HEK293 (cell line): ENCODE results near the gene RAP1A.

Experiments
- CTCF ChIA-PET: fragments of 350-600 bp; formaldehyde crosslinking; extraction: SDS; loops from one replicate; lab custom pipeline; 2021; ENCODE audit warnings: antibody characterized with exemption; lab: Yijun Ruan, JAX
- POLR2A ChIA-PET: fragments of 300-600 bp; formaldehyde crosslinking; extraction: SDS; loops from one replicate; lab custom pipeline; 2020; ENCODE audit warnings: antibody characterized with exemption, inconsistent platforms; lab: Yijun Ruan, JAX
- H3K27ac ChIP-seq: fragments of 200-500 bp; sonication (Bioruptor generic); 2 replicates; pipeline ENCODE4 v1.5.1; 2014; ENCODE audit warnings: low read depth, low read length, control low read depth, inconsistent platforms; ENCODE audit errors: extremely low read depth
- H3K36me3 ChIP-seq, 2 experiments: fragments of 200-500 bp in 1 of 2; sonication (Bioruptor generic) in 1 of 2; 1 replicate in 1 of 2; 2 replicates in 1 of 2; pipeline ENCODE4 v1.5.1; 2014 to 2017; ENCODE audit warnings: inconsistent platforms in 2 of 2, low read length in 2 of 2; ENCODE audit not compliant: control insufficient read depth in 2 of 2, insufficient read depth in 1 of 2
- H3K4me1 ChIP-seq: fragments of 200-500 bp; sonication (Bioruptor generic); 2 replicates; pipeline ENCODE4 v1.5.1; 2014; ENCODE audit warnings: mild to moderate bottlenecking, low read length, inconsistent platforms; ENCODE audit not compliant: control insufficient read depth, insufficient read depth
- H3K4me3 ChIP-seq: 2 replicates; pipeline ENCODE4 v1.5.1; 2011; ENCODE audit warnings: low read depth, mild to moderate bottlenecking, control low read depth, low read length, moderate library complexity
- H3K9me3 ChIP-seq: fragments of 200-500 bp; sonication (Bioruptor generic); 2 replicates; pipeline ENCODE4 v1.5.1; 2014; ENCODE audit warnings: low read depth, low read length, inconsistent platforms; ENCODE audit not compliant: control insufficient read depth, insufficient read depth
- EGR2 ChIP-seq: fragments of 450-650 bp; formaldehyde crosslinking; IDR thresholded peaks from 2 replicates; pipeline ENCODE4 v1.5.1; 2016; ENCODE audit warnings: low read depth, missing biosample characterization, missing genetic modification characterization
- KLF1 ChIP-seq: fragments of 450-650 bp; formaldehyde crosslinking; IDR thresholded peaks from 2 replicates; pipeline ENCODE4 v1.5.1; 2016; ENCODE audit warnings: missing biosample characterization, missing genetic modification characterization
- KLF17 ChIP-seq: fragments of 450-650 bp; formaldehyde crosslinking; IDR thresholded peaks from 2 replicates; pipeline ENCODE4 v1.5.1; 2016; ENCODE audit warnings: missing biosample characterization, missing genetic modification characterization
- SCRT2 ChIP-seq: fragments of 450-650 bp; formaldehyde crosslinking; IDR thresholded peaks from 2 replicates; pipeline ENCODE4 v1.5.1; 2016; ENCODE audit warnings: missing biosample characterization, missing genetic modification characterization
- WT1 ChIP-seq: fragments of 450-650 bp; formaldehyde crosslinking; IDR thresholded peaks from 2 replicates; pipeline ENCODE4 v1.5.1; 2016; ENCODE audit warnings: missing biosample characterization, missing genetic modification characterization
- ZBTB20 ChIP-seq: fragments of 450-650 bp; formaldehyde crosslinking; IDR thresholded peaks from 2 replicates; pipeline ENCODE4 v1.5.1; 2016; ENCODE audit warnings: missing biosample characterization, missing genetic modification characterization
- ZBTB48 ChIP-seq: fragments of 450-650 bp; formaldehyde crosslinking; IDR thresholded peaks from 2 replicates; pipeline ENCODE4 v1.5.1; 2016; ENCODE audit warnings: missing biosample characterization, missing genetic modification characterization
- ZBTB8A ChIP-seq: fragments of 450-650 bp; formaldehyde crosslinking; IDR thresholded peaks from 2 replicates; pipeline ENCODE4 v1.5.1; 2016; ENCODE audit warnings: missing biosample characterization, missing genetic modification characterization
- ZFHX2 ChIP-seq: fragments of 450-650 bp; formaldehyde crosslinking; conservative IDR thresholded peaks from 2 replicates; pipeline ENCODE4 v1.5.1; 2016; ENCODE audit warnings: missing biosample characterization, missing genetic modification characterization
- ZNF112 ChIP-seq: fragments of 450-650 bp; formaldehyde crosslinking; IDR thresholded peaks from 2 replicates; pipeline ENCODE4 v1.5.0; 2017; ENCODE audit warnings: missing biosample characterization, missing genetic modification characterization
- ZNF175 ChIP-seq: fragments of 450-650 bp; formaldehyde crosslinking; IDR thresholded peaks from 2 replicates; pipeline ENCODE4 v1.5.1; 2016; ENCODE audit warnings: missing biosample characterization, missing genetic modification characterization
- ZNF23 ChIP-seq: fragments of 450-650 bp; formaldehyde crosslinking; IDR thresholded peaks from 2 replicates; pipeline ENCODE4 v1.5.1; 2016; ENCODE audit warnings: missing biosample characterization, missing genetic modification characterization, borderline replicate concordance
- ZNF26 ChIP-seq: fragments of 450-650 bp; formaldehyde crosslinking; IDR thresholded peaks from 2 replicates; pipeline ENCODE4 v1.5.1; 2016; ENCODE audit warnings: missing biosample characterization, missing genetic modification characterization
- ZNF280D ChIP-seq: fragments of 450-650 bp; formaldehyde crosslinking; IDR thresholded peaks from 2 replicates; pipeline ENCODE4 v1.5.1; 2016; ENCODE audit warnings: missing biosample characterization, missing genetic modification characterization
- ZNF311 ChIP-seq: fragments of 450-650 bp; formaldehyde crosslinking; IDR thresholded peaks from 2 replicates; pipeline ENCODE4 v1.5.1; 2017; ENCODE audit warnings: missing biosample characterization, missing genetic modification characterization, borderline replicate concordance
- ZNF341 ChIP-seq: fragments of 450-650 bp; formaldehyde crosslinking; IDR thresholded peaks from 2 replicates; pipeline ENCODE4; 2016; ENCODE audit warnings: low read depth, missing biosample characterization, missing genetic modification characterization
- ZNF404 ChIP-seq: fragments of 450-650 bp; formaldehyde crosslinking; IDR thresholded peaks from 2 replicates; pipeline ENCODE4 v1.5.1; 2017; ENCODE audit warnings: missing biosample characterization, missing genetic modification characterization
- ZNF449 ChIP-seq: fragments of 450-650 bp; formaldehyde crosslinking; IDR thresholded peaks from 2 replicates; pipeline ENCODE4 v1.5.1; 2017; ENCODE audit warnings: missing biosample characterization, mild to moderate bottlenecking, missing genetic modification characterization, moderate library complexity
- ZNF548 ChIP-seq: fragments of 450-650 bp; formaldehyde crosslinking; IDR thresholded peaks from 2 replicates; pipeline ENCODE4 v1.5.1; 2016; ENCODE audit warnings: missing biosample characterization, missing genetic modification characterization
- ZNF558 ChIP-seq: fragments of 450-650 bp; formaldehyde crosslinking; IDR thresholded peaks from 2 replicates; pipeline ENCODE4 v1.5.1; 2016; ENCODE audit warnings: missing biosample characterization, missing genetic modification characterization
- ZNF600 ChIP-seq: fragments of 450-650 bp; formaldehyde crosslinking; IDR thresholded peaks from 2 replicates; pipeline ENCODE4 v1.5.1; 2016; ENCODE audit warnings: missing biosample characterization, missing genetic modification characterization
- ZNF624 ChIP-seq: fragments of 450-650 bp; formaldehyde crosslinking; IDR thresholded peaks from 2 replicates; pipeline ENCODE4 v1.5.1; 2017; ENCODE audit warnings: missing biosample characterization, missing genetic modification characterization
- ZNF707 ChIP-seq: fragments of 450-650 bp; formaldehyde crosslinking; IDR thresholded peaks from 2 replicates; pipeline ENCODE4 v1.5.1; 2016; ENCODE audit warnings: missing biosample characterization, missing genetic modification characterization
- ZNF747 ChIP-seq: fragments of 450-650 bp; formaldehyde crosslinking; IDR thresholded peaks from 2 replicates; pipeline ENCODE4 v1.5.1; 2016; ENCODE audit warnings: missing biosample characterization, missing genetic modification characterization
- ZNF837 ChIP-seq: fragments of 450-650 bp; formaldehyde crosslinking; IDR thresholded peaks from 2 replicates; pipeline ENCODE4 v1.5.1; 2016; ENCODE audit warnings: missing biosample characterization, missing genetic modification characterization
- ZSCAN30 ChIP-seq: fragments of 450-650 bp; IDR thresholded peaks from 2 replicates; pipeline ENCODE4 v1.5.1; 2018; ENCODE audit warnings: missing biosample characterization, mild to moderate bottlenecking, missing genetic modification characterization, moderate library complexity

RAP1A gene

GRCh38 chr1:111731956-111732355 is 112.4 kb downstream of the RAP1A start:
- POLR2A ChIA-PET: interaction anchor here (1.1 kb wide), 1 partner anchor 11 kb away, joined by 3 read pairs; no protein-coding TSS in a partner anchor
- CTCF ChIA-PET: no interaction called here
- Histone ChIP-seq H3K36me3 (no peaks in the 10 kb centered on the region), H3K4me3 (no peak overlapping the region), H3K4me1 (peaks cover 9% of the 10 kb centered on the region), H3K9me3 (no peaks in the 10 kb centered on the region), H3K27ac (no peak overlapping the region)
- TF ChIP-seq ZNF112 (tag by site-specific recombination) (no peak), ZNF558 (tag by site-specific recombination) (no peak), ZSCAN30 (tag by site-specific recombination) (no peak), ZNF341 (tag by site-specific recombination) (no peak), ZNF175 (tag by site-specific recombination) (no peak), ZNF311 (tag by site-specific recombination) (no peak), ZFHX2 (tag by site-specific recombination) (no peak), ZNF747 (tag by site-specific recombination) (no peak), ZBTB20 (tag by site-specific recombination) (no peak)

GRCh38 chr1:111732718-111733117 is 113.1 kb downstream of the RAP1A start:
- POLR2A ChIA-PET: no interaction called here

GRCh38 chr1:111733183-111733991 is 113.8 kb downstream of the RAP1A start:
- no peak overlapping the region for H3K4me3 ChIP-seq
- ChIA-PET POLR2A (no interaction called here), CTCF (interaction anchor here (0.6 kb wide), 1 partner anchor 60 kb away, joined by 3 read pairs; no protein-coding TSS in a partner anchor)
- no peak for TF ChIP-seq EGR2 (tag by site-specific recombination)
- TF ChIP-seq ZBTB48: no peak
- TF ChIP-seq ZBTB8A (tag by site-specific recombination): no peak
- no peak for TF ChIP-seq ZFHX2 (tag by site-specific recombination)
- TF ChIP-seq ZNF624 (tag by site-specific recombination): no peak
- no peak for TF ChIP-seq ZNF23
- TF ChIP-seq ZNF600 (tag by site-specific recombination): 0 out of 2 replicates have a peak, but pooled peaks have one; percentile 27
- no peak for TF ChIP-seq ZNF449 (tag by site-specific recombination)
- TF ChIP-seq ZNF404 (tag by site-specific recombination): no peak
- no peak for TF ChIP-seq ZNF837 (tag by site-specific recombination)
- TF ChIP-seq ZNF548 (tag by site-specific recombination): no peak
- 0 out of 2 replicates have a peak, but pooled peaks have one; percentile 27 for TF ChIP-seq KLF17 (tag by site-specific recombination)
- TF ChIP-seq ZNF280D: no peak
- TF ChIP-seq ZNF707 (tag by site-specific recombination): no peak
- TF ChIP-seq ZNF26 (tag by site-specific recombination): no peak
- no peak for TF ChIP-seq WT1 (tag by site-specific recombination)

More at GRCh38 chr1:111732718-111733117, 113.1 kb downstream of the RAP1A start:
- Histone ChIP-seq H3K4me3 (no peak overlapping the region), H3K27ac (no peak overlapping the region), H3K4me1 (peaks cover 16% of the 10 kb centered on the region), H3K36me3 (no peaks in the 10 kb centered on the region), H3K9me3 (no peaks in the 10 kb centered on the region)
- TF ChIP-seq KLF1 (tag by site-specific recombination) (no peak), SCRT2 (peak; percentile 54; the same call in 1 of the 2 replicates)
- CTCF ChIA-PET: interaction anchor here (0.6 kb wide), 1 partner anchor 60 kb away, joined by 3 read pairs; no protein-coding TSS in a partner anchor

More at GRCh38 chr1:111733183-111733991, 113.8 kb downstream of the RAP1A start:
- Histone ChIP-seq H3K9me3 (no peaks in the 10 kb centered on the region), H3K36me3 (no peaks in the 10 kb centered on the region), H3K27ac (no peak overlapping the region), H3K4me1 (peaks cover 21% of the 10 kb centered on the region)
